Measurements from ENCODE around the gene FBXW4.
"Not testable (repeated sequence)": the region's sequence is repeated elsewhere in the genome, so short reads cannot be mapped to it uniquely, and the experiment has no call there.

The FBXW4 gene

GRCh38 chr10:101615525-101616116 is 79.3 kb downstream of the FBXW4 start:
- no peak for DNase-seq

- DNase-seq = no peak
Observed at GRCh38 chr10:101614663-101615524, 80.1 kb downstream of the FBXW4 start.

- no peak for DNase-seq
Observed at GRCh38 chr10:101613646-101614045, 81.3 kb downstream of the FBXW4 start.

GRCh38 chr10:101612872-101613271 is 82.1 kb downstream of the FBXW4 start:
- no peak for DNase-seq

GRCh38 chr10:101612086-101612485 is 82.9 kb downstream of the FBXW4 start:
- no peak for DNase-seq

- DNase-seq = no peak
Observed at GRCh38 chr10:101611096-101611905, 83.7 kb downstream of the FBXW4 start.

- DNase-seq = no peak
Observed at GRCh38 chr10:101609481-101609880, 85.5 kb downstream of the FBXW4 start.

GRCh38 chr10:101607124-101607523 is 87.8 kb downstream of the FBXW4 start:
- no peak for DNase-seq

- no peak for DNase-seq
Observed at GRCh38 chr10:101602761-101603398, 92.1 kb downstream of the FBXW4 start.

GRCh38 chr10:101601541-101601940 is 93.4 kb downstream of the FBXW4 start:
- no peak for DNase-seq

- no peak for DNase-seq
Observed at GRCh38 chr10:101597091-101597900, 97.7 kb downstream of the FBXW4 start.

- DNase-seq = no peak
Observed at GRCh38 chr10:101595591-101596433, 99.2 kb downstream of the FBXW4 start.

- not testable (repeated sequence) for DNase-seq
Observed at GRCh38 chr10:101593331-101593730, 101.6 kb downstream of the FBXW4 start.

GRCh38 chr10:101588879-101589278 is 106.1 kb downstream of the FBXW4 start:
- no peak for DNase-seq

- DNase-seq = peak; percentile 66
Observed at GRCh38 chr10:101587725-101588653, 107.0 kb downstream of the FBXW4 start, which contains the start of the genes DPCD and POLL. TSS of gene DPCD (plus strand) at chr10:101588321. CDS start at chr10:101588337, 16 bp downstream. TSS of gene POLL (minus strand) at chr10:101588257. CDS start at chr10:101587360, 897 bp downstream.

GRCh38 chr10:101585841-101586240 is 109.1 kb downstream of the FBXW4 start:
- no peak for DNase-seq

- no peak for DNase-seq
Observed at GRCh38 chr10:101580486-101581399, 114.2 kb downstream of the FBXW4 start.

GRCh38 chr10:101579516-101579870 is 115.5 kb downstream of the FBXW4 start:
- DNase-seq = no peak

Measured in activated gamma-delta T cell (primary cell).